ENCODE measurements around the gene ADCY10. TPM values are rescaled to one million over a fixed set of nuclear protein-coding genes. Genes with fewer than 3 reads are reported as not detected.

The ADCY10 gene
- total and polyA plus RNA-seq, 2 experiments from 2014 or later: 0.93 to 1.5 TPM

DNA sequence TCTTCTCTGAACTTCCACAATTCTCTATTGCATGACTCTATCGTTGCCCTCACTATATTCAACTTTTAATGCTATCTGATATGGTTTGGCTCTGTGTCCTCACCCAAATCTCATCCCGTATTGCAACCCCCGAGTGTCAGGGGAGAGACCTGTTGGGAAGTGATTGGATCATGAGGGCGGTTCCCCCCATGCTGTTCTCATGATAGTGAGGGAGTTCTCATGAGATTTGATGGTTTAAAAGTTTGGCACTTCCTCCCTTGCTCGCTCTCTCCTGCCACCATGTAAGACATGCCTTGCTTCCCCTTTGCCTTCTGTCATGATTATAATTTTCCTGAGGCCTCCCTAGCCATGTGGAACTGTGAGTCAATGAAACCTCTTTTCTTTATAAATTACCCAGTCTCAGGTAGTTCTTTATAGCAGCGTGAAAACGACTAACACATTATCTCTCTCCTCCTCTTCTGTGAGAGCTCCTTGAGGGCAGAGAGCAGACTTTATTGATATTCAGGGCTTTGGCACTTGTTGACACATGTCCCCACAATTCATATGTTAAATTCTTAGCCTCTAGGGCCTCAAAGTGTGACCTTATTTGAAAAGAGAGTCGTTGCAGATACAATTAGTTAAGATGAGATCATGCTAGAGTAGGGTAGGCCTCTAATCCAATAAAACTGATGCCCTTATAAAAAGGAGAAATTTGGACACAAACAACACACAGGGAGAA, 52.1 kb downstream of the ADCY10 start:
- Histone ChIP-seq H3K4me1 (ENCODE audit: insufficient read depth) (no peaks in the 10 kb centered on the region), H3K79me2 (no peaks in the 10 kb centered on the region), H3K4me2 (no peak overlapping the region), H3K27me3 (no peaks in the 10 kb centered on the region), H3K9me2 (replicated peaks; ENCODE audit: insufficient read depth) (no peaks in the 10 kb centered on the region), H3K27ac (no peak overlapping the region), H4K20me1 (ENCODE audit: insufficient read depth, poor library complexity, severe bottlenecking) (no peaks in the 10 kb centered on the region), H2AFZ (no peak overlapping the region), H3K4me3 (no peak overlapping the region), H3K9me3 (ENCODE audit: low read depth) (no peaks in the 10 kb centered on the region), H3K36me3 (replicated peaks; ENCODE audit: insufficient read depth, low read depth) (no peaks in the 10 kb centered on the region)
- WGBS (ENCODE audit: low lambda C conversion rate, missing lambda C conversion rate): 78% methylated on average over 8 of the region's 8 CpGs
- no peak for DNase-seq (ENCODE audit: low spot score)
- TF ChIP-seq EZH2phosphoT487 (IDR thresholded peaks at IDR 0.05; ENCODE audit: low read depth, severe bottlenecking, unreplicated experiment) (no peak), EZH2 (IDR thresholded peaks at IDR 0.05; ENCODE audit: borderline replicate concordance) (no peak)
- TF ChIP-seq, protein P1, sequence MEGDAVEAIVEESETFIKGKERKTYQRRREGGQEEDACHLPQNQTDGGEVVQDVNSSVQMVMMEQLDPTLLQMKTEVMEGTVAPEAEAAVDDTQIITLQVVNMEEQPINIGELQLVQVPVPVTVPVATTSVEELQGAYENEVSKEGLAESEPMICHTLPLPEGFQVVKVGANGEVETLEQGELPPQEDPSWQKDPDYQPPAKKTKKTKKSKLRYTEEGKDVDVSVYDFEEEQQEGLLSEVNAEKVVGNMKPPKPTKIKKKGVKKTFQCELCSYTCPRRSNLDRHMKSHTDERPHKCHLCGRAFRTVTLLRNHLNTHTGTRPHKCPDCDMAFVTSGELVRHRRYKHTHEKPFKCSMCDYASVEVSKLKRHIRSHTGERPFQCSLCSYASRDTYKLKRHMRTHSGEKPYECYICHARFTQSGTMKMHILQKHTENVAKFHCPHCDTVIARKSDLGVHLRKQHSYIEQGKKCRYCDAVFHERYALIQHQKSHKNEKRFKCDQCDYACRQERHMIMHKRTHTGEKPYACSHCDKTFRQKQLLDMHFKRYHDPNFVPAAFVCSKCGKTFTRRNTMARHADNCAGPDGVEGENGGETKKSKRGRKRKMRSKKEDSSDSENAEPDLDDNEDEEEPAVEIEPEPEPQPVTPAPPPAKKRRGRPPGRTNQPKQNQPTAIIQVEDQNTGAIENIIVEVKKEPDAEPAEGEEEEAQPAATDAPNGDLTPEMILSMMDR (IDR thresholded peaks at IDR 0.05; ENCODE audit: poor library complexity): no peak

DNA sequence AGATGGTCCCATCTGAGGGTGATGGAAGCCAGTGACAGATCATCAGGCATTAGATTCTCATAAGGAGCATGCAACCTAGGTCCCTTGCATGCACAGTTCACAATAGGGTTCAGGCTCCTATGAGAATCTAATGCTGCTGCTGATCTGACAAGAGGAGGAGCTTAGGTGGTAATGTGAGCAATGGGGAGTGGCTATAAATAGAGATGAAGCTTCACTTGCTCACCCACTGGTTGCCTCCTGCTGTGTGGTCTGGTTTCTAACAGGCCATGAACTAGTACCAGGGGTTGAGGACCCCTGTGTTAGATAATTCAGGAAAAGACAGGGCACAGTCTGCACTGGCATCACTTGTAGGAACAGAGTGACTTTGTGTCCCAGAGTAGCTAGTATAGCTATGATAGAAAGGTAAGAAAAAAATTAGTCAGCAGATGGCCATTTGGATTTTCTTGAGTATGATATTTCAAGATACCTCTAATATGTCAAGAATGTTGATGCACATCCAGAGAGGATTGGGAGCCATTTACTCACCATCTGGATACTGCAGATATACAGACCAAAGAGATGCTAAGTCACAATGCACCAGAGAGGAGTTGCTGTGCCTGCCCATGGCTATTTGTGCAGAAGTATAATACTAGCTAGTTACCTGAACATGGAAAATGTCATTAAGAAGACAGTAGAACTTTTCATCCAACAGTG, 53.6 kb downstream of the ADCY10 start:
- no peak overlapping the region for H2AFZ ChIP-seq
- H3K4me2 ChIP-seq: no peak overlapping the region
- no peaks in the 10 kb centered on the region for H3K9me2 ChIP-seq (replicated peaks; ENCODE audit: insufficient read depth)
- no peaks in the 10 kb centered on the region for H3K79me2 ChIP-seq
- H3K36me3 ChIP-seq (replicated peaks; ENCODE audit: insufficient read depth, low read depth): no peaks in the 10 kb centered on the region
- no peaks in the 10 kb centered on the region for H3K9me3 ChIP-seq (ENCODE audit: low read depth)
- no peaks in the 10 kb centered on the region for H3K4me1 ChIP-seq (ENCODE audit: insufficient read depth)
- no peak for DNase-seq (ENCODE audit: low spot score)
- TF ChIP-seq EZH2 (IDR thresholded peaks at IDR 0.05; ENCODE audit: borderline replicate concordance): no peak
- TF ChIP-seq, protein P1 (IDR thresholded peaks at IDR 0.05; ENCODE audit: poor library complexity): no peak
- TF ChIP-seq EZH2phosphoT487 (IDR thresholded peaks at IDR 0.05; ENCODE audit: low read depth, severe bottlenecking, unreplicated experiment): no peak
- no peaks in the 10 kb centered on the region for H3K27me3 ChIP-seq
- no peak overlapping the region for H3K27ac ChIP-seq
- no peaks in the 10 kb centered on the region for H4K20me1 ChIP-seq (ENCODE audit: insufficient read depth, poor library complexity, severe bottlenecking)
- H3K4me3 ChIP-seq: no peak overlapping the region

DNA sequence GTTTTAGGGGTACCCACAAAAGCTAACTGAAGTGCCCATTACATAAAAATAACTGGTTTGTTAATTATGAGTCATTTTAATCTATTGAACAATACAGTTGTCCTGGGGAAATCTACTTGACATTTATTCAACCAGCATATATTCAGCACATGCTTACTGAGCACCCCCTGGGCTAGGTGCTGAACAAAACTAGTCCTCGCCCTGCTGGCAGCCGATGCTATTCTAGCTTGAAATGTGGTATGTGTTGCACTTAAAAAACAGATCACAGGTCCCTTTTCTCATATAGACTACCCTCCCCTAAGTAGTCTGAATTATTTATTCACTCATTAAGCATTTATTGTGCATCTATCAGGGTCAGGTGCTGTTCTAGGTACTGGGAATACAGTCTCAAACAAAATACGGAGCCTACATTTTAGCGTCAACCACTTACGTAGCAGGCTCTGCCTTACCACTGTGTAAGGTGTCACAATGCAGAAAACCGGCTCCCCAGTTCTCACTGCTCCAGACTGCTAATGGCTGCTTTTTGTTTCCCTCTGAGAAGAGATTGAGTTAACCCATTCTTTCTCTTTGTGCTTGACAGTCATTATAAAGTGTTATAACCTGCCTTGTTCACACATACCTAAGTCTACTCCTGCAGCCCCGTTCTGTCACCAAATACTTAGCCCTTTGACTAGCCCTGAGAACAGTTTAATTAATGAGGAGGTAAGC, 57.1 kb downstream of the ADCY10 start:
- Histone ChIP-seq H4K20me1 (ENCODE audit: insufficient read depth, poor library complexity, severe bottlenecking) (no peaks in the 10 kb centered on the region), H3K79me2 (no peaks in the 10 kb centered on the region), H2AFZ (no peak overlapping the region), H3K27me3 (no peaks in the 10 kb centered on the region), H3K36me3 (replicated peaks; ENCODE audit: insufficient read depth, low read depth) (no peaks in the 10 kb centered on the region), H3K9me2 (replicated peaks; ENCODE audit: insufficient read depth) (no peaks in the 10 kb centered on the region), H3K4me1 (ENCODE audit: insufficient read depth) (no peaks in the 10 kb centered on the region), H3K4me2 (no peak overlapping the region), H3K27ac (no peak overlapping the region), H3K9me3 (ENCODE audit: low read depth) (no peaks in the 10 kb centered on the region), H3K4me3 (no peak overlapping the region)
- TF ChIP-seq EZH2 (IDR thresholded peaks at IDR 0.05; ENCODE audit: borderline replicate concordance) (no peak), EZH2phosphoT487 (IDR thresholded peaks at IDR 0.05; ENCODE audit: low read depth, severe bottlenecking, unreplicated experiment) (no peak)
- TF ChIP-seq, protein P1 (IDR thresholded peaks at IDR 0.05; ENCODE audit: poor library complexity): no peak
- no peak for DNase-seq (ENCODE audit: low spot score)
- 56% methylated on average over 7 of the region's 7 CpGs for WGBS (ENCODE audit: low lambda C conversion rate, missing lambda C conversion rate)

All from hepatocyte (in vitro differentiated cells).